HG03571 (cell line): ENCODE measurements around the gene C9orf153.
"Not testable (repeated sequence)": the region's sequence is repeated elsewhere in the genome, so short reads cannot be mapped to it uniquely, and the experiment has no call there.

Experiments used
- ATAC-seq: cut with Tn5 transposase; IDR thresholded peaks from one replicate; pipeline ENCODE4 v1.9.1; 2021; ENCODE audit not compliant: unreplicated experiment

Gene C9orf153

GRCh38 chr9:86193088-86193487 is 66.4 kb downstream of the C9orf153 start:
- no peak for ATAC-seq

DNA sequence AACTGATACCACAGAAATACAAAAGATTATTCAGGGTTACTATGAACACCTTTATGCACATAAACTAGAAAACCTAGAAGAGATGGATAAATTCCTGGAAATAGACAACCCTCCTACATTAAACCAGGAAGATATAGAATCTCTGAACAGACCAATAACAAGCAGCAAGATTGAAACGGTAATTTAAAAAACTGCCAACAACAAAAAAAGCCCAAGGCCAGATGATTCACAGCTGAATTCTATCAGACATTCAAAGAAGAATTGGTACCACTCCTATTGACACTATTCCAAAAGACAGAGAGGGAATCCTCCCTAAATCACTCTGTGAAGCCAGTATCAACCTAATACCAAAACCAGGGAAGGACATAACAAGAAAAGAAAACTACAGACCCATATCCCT is 68.8 kb downstream of the C9orf153 start:
- not testable (repeated sequence) for ATAC-seq

- no peak for ATAC-seq
These were observed 72.3 kb downstream of the C9orf153 start for GRCh38 chr9:86187121-86187520.

- no peak for ATAC-seq
These were observed 72.8 kb downstream of the C9orf153 start for GRCh38 chr9:86186696-86187095.

DNA sequence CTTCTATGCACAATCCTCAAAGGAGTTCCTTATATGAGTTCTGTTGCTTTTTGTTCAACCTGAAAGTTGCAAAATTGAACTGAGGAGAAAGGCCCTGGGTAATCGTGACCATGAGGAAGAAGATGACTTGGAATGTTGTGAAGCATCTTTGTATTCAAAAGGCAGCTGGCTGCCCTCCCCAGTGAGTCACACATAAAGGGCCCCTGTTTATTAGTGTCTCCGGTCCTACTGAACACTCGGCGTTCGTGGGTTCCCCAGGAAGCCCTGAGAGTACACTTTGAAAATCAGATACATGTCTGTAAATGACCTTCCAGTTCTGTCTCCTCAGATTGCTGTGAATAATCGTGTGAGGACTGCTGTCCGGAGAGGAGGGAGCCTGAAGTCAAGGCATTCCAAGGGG is 73.6 kb downstream of the C9orf153 start:
- ATAC-seq, result no peak

GRCh38 chr9:86184138-86184524 is 75.3 kb downstream of the C9orf153 start:
- ATAC-seq, result no peak

DNA sequence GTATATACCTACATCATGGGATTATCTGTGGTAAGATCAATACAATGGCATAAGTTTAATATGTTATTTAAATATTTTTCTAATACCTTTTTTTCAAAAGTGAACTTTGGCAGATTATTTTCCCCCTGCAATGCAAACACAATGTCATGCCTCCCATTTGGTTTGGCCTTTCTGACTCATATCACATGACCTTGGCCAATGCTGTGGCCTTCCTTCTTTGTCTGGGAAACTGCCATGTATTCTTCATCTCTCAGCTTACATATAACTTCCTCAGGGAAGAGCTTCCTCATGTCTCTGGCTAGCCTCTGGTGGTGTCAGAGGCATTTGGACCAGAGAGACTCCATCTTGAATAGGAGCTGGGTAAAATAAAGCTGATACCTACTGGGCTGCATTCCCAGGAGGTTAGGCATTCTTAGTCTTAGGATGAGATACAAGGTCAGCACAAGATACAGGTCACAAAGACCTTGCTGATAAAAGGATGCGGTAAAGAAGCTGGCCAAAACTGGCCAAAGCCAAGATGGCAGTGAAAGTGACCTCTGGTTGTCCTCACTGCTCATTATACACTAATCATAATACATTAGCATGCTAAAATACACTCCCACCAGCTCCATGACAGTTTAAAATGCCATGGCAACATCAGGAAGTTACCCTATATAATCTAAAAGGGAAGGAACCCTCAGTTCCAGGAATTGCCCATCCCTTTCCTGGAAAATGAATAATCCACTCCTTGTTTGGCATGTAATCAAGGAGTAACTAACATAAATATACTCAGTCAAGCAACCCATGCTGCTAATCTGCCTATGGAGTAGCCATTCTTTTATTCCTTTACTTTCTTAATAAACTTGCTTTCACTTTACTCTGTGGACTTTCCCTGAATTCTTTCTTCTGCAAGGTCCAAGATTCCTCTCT is 76.0 kb downstream of the C9orf153 start:
- ATAC-seq, result no peak

- no peak for ATAC-seq
These were observed 77.8 kb downstream of the C9orf153 start for GRCh38 chr9:86181379-86182315.

- ATAC-seq, result no peak
These were observed 81.0 kb downstream of the C9orf153 start for GRCh38 chr9:86178503-86178902.

GRCh38 chr9:86177995-86178394 is 81.5 kb downstream of the C9orf153 start:
- no peak for ATAC-seq

GRCh38 chr9:86176468-86176867 is 83.0 kb downstream of the C9orf153 start:
- no peak for ATAC-seq

GRCh38 chr9:86175743-86176456 is 83.6 kb downstream of the C9orf153 start:
- no peak for ATAC-seq

GRCh38 chr9:86175223-86175622 is 84.2 kb downstream of the C9orf153 start:
- no peak for ATAC-seq
